ENCODE results near the gene HSD17B1.
"Not testable (repeated sequence)": the region's sequence is repeated elsewhere in the genome, so short reads cannot be mapped to it uniquely, and the experiment has no call there.

Gene HSD17B1, protein sequence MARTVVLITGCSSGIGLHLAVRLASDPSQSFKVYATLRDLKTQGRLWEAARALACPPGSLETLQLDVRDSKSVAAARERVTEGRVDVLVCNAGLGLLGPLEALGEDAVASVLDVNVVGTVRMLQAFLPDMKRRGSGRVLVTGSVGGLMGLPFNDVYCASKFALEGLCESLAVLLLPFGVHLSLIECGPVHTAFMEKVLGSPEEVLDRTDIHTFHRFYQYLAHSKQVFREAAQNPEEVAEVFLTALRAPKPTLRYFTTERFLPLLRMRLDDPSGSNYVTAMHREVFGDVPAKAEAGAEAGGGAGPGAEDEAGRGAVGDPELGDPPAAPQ

DNA sequence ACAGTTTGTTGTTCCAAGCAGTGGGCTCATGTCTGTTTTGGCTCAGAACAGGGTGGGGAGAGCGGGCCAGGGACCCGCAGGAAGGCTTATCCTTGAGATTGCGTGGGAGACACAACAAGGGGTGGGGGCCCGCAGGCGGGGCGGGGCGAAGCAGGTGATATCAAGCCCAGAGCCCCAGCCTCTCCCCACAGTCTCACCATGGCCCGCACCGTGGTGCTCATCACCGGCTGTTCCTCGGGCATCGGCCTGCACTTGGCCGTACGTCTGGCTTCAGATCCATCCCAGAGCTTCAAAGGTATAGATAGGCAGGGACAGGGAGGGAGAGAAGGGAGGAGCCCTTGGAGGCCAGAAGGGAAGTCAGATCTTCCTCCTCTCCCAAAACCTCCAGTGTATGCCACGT lies at the start of gene HSD17B1:
Gene HSD17B1, plus strand, starts transcription at position 188 of the 400 bp plus-strand sequence. Its CDS starts 11 bp downstream, at position 199.
- DNase-seq (ENCODE audit: low read depth): not testable (repeated sequence)

DNA sequence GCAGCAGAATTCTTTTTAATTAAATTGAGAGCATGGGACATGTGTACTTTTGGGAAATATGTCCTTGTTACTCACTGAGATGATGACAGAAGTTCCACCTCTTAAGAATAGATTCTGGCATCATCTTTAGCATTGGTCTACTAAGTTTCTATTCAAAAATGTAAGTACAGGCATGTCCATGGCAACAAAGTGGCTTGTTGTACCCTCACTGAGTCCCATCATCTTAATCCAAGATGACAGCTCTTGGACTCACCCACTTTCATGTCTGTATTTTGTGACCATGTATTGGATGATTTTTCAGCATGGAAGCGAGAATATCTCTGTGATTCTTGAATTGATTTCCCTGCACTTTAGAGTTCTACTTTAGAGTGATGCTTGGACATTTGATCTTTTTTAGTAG lies 49.8 kb upstream of the HSD17B1 start:
- DNase-seq (ENCODE audit: low read depth): no peak

DNA sequence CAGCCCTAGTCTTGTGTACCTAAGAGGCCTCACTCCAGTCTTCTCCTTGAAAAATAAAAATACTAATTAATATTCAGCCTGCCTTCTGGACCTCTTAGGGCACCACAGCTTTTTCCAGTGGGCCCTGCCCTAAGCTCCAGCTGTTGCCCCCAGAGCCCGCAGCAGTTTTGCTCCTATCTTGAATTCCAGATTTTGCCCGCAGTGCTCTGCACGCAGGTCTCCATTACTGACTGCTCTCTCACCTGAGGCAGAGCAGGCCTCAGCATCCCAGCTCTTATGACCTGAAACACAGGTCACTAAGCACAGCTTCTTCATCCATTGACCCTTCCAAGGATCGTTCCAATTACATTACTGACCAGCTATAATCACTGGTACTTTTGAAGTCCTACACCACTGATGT lies 45.1 kb upstream of the HSD17B1 start:
- DNase-seq (ENCODE audit: low read depth): no peak

- peak; percentile 30 for DNase-seq (ENCODE audit: low read depth)
These were observed 44.1 kb upstream of the HSD17B1 start for GRCh38 chr17:42508426-42509165.

DNA sequence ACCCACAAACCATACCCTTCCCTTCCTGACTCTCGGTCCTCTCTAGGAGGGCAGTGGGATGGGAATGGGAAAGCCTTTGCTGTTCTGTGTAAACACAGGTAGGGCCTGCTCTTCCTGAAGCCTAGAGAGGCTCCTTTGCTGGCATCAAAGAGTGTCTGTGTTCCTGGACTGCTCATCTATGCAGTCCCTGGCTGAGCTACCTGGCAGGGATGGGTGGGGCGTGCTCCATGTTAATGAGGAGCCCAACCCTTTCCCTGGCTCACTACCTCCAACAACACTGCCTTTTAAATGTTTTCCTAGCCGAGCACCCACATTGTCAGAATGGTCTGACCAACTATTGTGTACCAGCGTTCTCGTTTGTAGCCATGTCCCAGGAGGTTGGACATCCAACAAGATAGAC lies 43.3 kb upstream of the HSD17B1 start:
- no peak for DNase-seq (ENCODE audit: low read depth)

DNA sequence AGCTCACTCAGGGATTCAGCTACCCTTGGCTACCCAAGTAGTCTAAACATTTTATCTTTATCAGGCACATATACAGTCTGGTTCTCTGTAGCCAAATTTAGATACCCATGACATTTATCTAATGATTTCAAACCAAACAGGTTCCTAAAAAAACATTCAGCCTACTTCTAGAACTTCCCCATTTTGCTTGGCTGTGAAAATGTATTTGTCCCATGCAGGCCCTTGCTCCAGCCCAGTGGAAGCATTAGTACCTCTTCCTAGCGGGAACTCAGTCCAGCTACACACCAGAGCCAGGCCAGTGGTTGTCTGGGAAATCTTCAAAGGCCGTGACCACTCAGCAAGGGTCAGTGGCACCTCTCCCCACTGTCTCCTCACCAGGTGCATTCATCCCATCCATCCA lies 42.9 kb upstream of the HSD17B1 start:
- no peak for DNase-seq (ENCODE audit: low read depth)

DNA sequence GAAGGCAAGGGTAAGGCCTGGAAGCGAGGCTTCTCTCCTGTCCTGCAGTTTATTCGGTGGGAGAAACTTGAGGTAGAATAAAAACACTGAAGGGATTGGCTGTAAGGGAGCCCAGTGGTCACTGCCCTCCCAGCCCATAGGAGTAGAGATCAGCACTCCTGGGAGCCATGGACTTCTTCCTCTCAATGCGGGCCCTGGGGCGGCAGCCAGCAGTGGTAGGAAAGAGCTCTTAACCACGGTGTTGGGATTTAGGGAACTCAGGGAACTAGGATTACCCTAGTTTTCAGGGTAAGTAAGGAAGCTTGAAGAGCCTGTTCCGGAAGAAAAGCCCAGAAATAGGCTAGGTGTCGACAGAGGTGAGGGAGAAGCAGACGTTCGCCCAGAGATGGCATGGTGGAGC lies 40.5 kb upstream of the HSD17B1 start:
- no peak for DNase-seq (ENCODE audit: low read depth)

- no peak for DNase-seq (ENCODE audit: low read depth)
These were observed 39.9 kb upstream of the HSD17B1 start for GRCh38 chr17:42512733-42513251.

DNA sequence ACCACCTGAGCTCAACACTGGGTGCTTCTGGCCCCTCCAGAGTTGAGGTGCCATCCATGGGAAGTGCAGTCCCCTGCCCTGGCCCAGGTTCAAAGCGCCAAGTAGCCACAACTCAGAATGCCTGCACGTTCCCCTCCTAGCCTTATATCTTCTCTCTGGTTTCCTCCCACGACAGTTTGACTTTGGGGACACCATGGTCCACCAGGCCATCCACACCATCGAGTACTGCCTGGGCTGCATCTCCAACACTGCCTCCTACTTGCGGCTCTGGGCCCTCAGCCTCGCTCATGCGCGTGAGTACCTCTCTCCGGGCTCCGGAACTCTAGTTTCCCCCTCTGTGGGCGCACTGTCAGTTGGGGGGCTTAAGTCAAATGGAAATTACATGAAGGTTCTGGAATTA lies 39.0 kb upstream of the HSD17B1 start:
- DNase-seq (ENCODE audit: low read depth): no peak

DNA sequence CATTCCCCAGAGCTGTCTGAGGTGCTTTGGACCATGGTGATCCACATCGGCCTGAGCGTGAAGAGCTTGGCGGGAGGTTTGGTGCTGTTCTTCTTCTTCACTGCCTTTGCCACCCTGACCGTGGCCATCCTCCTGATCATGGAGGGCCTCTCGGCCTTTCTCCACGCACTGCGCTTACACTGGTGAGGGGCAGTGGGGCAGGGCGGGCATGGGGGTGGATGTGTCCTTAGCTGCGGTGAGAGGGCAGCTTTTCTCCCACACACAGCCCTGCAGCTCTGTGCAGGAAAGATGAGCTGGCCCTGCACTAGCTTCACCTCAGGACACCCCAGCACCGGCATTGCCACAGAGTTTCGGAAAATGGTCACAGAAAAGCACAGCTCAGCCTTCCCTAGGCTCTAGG lies 38.4 kb upstream of the HSD17B1 start:
- DNase-seq (ENCODE audit: low read depth): no peak

DNA sequence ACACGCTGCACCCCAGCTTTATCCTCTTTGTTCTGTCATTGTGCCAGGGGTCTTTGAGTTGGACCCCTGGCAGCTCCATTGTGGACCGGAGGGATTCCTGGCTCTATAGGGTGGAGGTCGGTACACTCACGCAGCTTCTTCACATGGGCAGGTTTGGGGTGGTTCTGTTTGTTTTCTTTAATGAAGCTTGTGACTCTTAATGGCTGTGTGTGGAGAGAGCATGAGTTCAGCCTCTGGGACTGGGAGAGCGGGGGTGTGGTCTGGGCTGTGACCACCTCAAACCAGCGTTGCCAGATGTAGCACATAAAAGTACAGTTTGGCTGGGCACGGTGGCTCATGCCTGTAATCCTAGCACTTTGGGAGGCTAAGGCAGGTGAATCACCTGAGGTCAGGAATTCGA lies 37.9 kb upstream of the HSD17B1 start:
- no peak for DNase-seq (ENCODE audit: low read depth)

DNA sequence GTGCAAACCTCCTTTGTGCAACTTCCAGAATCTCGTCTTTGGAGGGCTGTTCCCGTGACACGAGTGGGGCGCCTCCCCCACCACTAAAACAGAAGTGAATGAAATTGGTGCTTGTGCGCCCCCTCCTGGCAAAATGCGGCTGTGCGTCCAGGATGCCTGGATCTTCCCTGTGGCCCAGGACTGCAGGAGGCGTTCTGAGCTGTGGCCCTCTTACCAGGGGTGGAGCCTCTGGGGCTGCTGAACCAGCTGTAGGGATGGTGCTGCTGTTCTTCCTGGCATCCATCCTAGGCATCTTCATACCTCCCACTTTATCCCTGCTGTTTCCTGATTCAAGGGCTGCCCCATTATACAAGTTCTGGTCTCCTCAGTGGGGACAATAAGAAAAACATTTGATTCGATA lies 35.2 kb upstream of the HSD17B1 start:
- DNase-seq (ENCODE audit: low read depth): peak; percentile 98

DNA sequence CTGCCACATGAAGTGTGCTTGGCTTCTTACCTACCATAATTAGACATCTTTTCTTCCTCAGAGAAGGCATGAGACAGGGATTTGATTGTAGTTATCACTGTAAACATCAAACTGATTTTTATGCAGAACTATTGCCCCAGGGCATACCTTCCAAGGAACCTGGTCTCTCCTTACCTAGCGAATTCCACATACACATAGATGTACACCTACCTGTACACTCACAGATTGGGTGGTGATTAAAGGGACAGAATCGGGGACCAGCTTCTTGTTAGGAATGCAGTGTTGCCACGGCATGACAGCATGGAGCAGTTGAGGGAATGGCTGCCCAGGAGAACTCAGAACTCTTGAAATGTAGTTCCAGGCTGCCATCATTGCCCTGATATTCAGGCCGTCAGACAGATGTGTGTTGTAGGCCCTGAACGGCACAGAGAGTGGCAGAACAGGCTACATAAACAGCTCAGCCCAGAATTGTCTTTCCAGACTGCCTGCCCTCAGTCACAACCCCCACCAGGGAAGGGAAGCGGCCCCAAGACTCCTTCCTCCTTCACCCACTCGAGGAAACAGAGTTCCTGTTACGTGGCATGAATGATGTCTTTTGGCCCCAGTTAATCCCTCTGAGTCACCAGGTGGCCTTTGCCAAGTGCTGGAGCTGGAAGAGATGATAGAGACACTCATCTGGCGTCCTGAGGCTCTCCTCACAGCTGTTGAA lies 34.5 kb upstream of the HSD17B1 start:
- DNase-seq (ENCODE audit: low read depth): peak; percentile 99

- peak; percentile 47 for DNase-seq (ENCODE audit: low read depth)
These were observed 33.8 kb upstream of the HSD17B1 start for GRCh38 chr17:42518755-42519545.

DNA sequence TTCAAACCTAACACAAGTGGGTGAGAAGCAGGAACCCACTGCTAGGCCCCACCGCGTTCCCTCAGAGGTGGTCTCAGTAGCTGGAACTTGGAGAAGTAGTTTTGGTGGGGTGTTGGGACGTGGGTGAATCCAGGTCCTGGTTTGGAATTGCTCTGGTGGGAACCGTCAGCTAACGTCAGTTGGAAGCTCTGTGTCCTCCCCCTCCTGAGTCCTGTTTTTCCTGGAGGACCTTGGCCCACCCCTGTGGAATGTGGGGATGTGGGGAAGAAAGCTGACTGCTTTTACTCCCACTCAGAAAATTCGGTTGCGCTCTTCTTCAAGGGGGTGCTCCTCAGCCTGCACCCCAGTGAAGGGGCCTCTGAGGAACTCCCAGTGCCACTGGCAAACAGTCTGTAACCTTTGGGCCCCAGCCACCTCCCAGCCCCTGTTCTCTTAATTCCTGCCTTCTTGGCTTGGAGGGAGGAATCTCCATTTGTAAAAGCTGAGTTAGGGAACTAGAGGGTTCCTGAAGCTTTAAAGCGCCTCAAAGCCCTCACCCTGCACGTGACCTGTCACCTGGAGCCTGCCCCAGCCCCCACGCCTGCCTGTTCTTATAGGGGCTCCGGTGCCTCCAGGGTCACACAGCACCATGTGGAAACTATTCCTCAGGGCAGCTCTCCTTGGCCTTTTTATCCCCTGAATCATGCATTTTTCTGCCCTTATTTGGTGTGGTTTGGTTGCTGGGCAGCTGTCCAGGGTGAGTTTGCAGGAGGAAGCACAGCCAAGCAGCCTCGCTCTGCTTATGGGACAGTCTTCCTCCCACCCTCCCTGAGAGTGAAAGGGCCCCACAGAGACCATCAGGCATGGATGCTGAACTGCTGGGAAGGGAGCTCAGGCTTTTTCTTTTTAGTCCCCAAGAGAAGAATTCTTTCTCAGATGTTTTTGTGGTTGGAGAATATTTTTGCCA lies 32.9 kb upstream of the HSD17B1 start:
- DNase-seq (ENCODE audit: low read depth): peak; percentile 100

DNA sequence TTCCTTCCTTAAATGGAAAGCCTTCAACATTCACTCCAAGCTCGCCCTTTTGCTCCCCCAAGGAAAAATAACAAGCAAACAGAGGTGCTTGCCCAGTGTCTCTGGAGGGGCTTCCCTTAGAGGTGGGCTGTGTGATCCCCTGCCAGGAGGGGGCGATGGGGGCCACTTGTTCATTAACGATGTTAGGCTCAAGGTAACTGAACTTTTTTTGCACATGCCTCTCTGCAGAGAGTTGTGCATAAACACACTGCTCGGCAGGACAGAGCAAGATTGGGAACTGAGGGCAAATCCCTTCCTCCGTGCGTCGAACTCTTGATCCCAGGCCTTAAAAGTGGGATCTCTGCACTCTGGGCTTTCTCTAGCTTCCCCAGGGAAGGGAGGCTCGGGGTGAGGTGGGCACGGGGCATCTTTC lies 32.2 kb upstream of the HSD17B1 start:
- no peak for DNase-seq (ENCODE audit: low read depth)

DNA sequence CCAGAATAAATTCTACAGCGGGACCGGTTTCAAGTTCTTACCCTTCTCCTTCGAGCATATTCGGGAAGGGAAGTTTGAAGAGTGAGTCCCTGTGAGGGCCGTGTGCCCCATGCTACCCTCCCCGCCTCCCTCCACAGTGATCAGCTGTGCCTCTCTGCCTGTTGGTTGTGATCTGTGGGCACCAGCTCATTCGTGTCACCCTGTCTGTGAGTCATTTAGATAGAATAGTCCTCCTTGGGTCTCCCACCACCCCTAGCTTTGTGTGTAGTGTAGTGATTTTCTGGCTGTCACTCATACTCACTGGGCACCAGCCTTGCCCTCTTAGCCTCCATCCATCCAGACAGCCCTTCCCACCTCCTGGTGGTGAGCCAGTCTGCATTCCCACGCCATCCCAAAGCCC lies 31.7 kb upstream of the HSD17B1 start:
- peak; percentile 59 for DNase-seq (ENCODE audit: low read depth)

DNA sequence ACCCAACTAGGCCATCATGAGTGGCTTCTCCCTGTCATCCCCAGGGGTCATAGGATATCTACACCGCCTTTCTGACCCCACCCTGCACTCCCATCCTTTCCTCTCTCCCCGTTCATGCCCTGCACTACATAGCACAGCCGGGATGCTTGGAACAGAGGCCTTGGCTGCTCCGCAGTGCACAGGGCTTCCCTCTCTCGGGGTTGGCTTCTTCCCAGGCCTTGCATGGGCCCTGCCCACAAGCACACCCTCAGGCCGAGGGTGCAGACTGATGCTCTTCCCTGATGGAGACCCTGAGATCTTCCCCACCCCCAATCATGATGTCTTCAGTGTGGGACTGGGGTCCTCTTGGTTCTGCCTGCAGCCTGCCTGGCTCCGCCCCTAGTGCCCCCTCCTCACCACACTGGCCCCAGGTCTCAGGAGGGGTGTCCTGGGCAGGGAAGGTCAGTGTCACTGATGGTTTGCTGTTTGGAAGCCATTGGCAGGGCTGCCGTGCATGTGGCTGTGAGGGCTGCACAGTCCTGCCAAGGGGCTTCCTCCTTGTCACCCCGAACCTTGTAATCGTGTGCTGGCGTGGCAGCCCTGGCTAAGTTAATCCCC lies 31.0 kb upstream of the HSD17B1 start:
- peak; percentile 41 for DNase-seq (ENCODE audit: low read depth)

DNA sequence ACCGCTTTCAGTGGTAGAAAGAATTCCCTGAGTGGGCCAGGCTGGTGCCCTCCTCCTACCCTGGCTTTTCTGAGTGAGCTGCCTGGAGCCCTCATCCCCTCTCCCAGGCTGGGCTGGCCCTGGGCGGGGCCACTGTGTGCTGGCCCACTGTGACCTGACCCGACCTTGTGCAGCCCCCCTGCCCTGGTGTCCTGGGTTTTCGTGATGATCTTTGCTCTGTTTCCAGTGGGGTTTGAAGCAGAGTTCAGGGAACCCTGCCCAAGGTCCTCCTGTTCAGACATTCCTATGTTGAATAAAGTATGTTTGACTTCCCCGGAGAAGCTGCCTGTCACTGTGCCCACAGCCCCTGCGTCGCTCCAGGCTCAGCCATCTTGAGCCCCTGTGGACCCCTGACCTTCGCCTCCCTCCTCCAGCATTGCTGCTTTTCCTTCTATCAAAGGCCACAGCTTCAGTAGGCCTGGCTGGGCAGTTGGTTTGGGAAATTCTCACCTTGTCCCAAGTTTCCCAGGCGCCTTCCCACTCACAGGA lies 30.4 kb upstream of the HSD17B1 start:
- no peak for DNase-seq (ENCODE audit: low read depth)

- DNase-seq (ENCODE audit: low read depth): no peak
These were observed 29.9 kb upstream of the HSD17B1 start for GRCh38 chr17:42522798-42523278.
